C4-2B (cell line): ENCODE data around the gene CD80.

Source experiments
- ZFX ChIP-seq: fragments of 450-650 bp; IDR thresholded peaks from 2 replicates; pipeline ENCODE4 v1.6.1; 2017
- TF ChIP-seq, protein P1 (sequence below): fragments of 450-650 bp; conservative IDR thresholded peaks from 2 replicates; pipeline ENCODE4 v1.5.1; 2017; ENCODE audit warnings: mild to moderate bottlenecking

GRCh38 chr3:119506631-119507030, 52.8 kb downstream of the CD80 start:
- TF ChIP-seq, protein P1, sequence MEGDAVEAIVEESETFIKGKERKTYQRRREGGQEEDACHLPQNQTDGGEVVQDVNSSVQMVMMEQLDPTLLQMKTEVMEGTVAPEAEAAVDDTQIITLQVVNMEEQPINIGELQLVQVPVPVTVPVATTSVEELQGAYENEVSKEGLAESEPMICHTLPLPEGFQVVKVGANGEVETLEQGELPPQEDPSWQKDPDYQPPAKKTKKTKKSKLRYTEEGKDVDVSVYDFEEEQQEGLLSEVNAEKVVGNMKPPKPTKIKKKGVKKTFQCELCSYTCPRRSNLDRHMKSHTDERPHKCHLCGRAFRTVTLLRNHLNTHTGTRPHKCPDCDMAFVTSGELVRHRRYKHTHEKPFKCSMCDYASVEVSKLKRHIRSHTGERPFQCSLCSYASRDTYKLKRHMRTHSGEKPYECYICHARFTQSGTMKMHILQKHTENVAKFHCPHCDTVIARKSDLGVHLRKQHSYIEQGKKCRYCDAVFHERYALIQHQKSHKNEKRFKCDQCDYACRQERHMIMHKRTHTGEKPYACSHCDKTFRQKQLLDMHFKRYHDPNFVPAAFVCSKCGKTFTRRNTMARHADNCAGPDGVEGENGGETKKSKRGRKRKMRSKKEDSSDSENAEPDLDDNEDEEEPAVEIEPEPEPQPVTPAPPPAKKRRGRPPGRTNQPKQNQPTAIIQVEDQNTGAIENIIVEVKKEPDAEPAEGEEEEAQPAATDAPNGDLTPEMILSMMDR = no peak
- no peak for TF ChIP-seq ZFX
